ENCODE data around the gene S100A5.
"Not testable (repeated sequence)": the region's sequence is repeated elsewhere in the genome, so short reads cannot be mapped to it uniquely, and the experiment has no call there.

S100A5 gene

GRCh38 chr1:153533689-153534201, 7.0 kb downstream of the S100A5 start:
- DNase-seq (ENCODE audit: low read depth, low spot score), result peak; percentile 58

GRCh38 chr1:153532769-153533599, 7.8 kb downstream of the S100A5 start:
- peak; percentile 42 for DNase-seq (ENCODE audit: low read depth, low spot score)

- no peak for DNase-seq (ENCODE audit: low read depth, low spot score)
Measured at GRCh38 chr1:153532181-153532580, 8.6 kb downstream of the S100A5 start.

- no peak for DNase-seq (ENCODE audit: low read depth, low spot score)
Measured at GRCh38 chr1:153531638-153532037, 9.1 kb downstream of the S100A5 start.

GRCh38 chr1:153527683-153528040, 13.1 kb downstream of the S100A5 start:
- no peak for DNase-seq (ENCODE audit: low read depth, low spot score)

GRCh38 chr1:153527023-153527682, 13.6 kb downstream of the S100A5 start:
- DNase-seq (ENCODE audit: low read depth, low spot score), result no peak

GRCh38 chr1:153526132-153526543, 14.6 kb downstream of the S100A5 start:
- no peak for DNase-seq (ENCODE audit: low read depth, low spot score)

GRCh38 chr1:153525088-153525728, 15.5 kb downstream of the S100A5 start:
- no peak for DNase-seq (ENCODE audit: low read depth, low spot score)

GRCh38 chr1:153522353-153523048, 18.2 kb downstream of the S100A5 start:
- not testable (repeated sequence) for DNase-seq (ENCODE audit: low read depth, low spot score)

GRCh38 chr1:153521808-153522207, 18.9 kb downstream of the S100A5 start:
- DNase-seq (ENCODE audit: low read depth, low spot score), result not testable (repeated sequence)

GRCh38 chr1:153520818-153521476, 19.8 kb downstream of the S100A5 start:
- DNase-seq (ENCODE audit: low read depth, low spot score), result no peak

GRCh38 chr1:153520137-153520691, 20.5 kb downstream of the S100A5 start:
- DNase-seq (ENCODE audit: low read depth, low spot score), result not testable (repeated sequence)

GRCh38 chr1:153519242-153519641, 21.5 kb downstream of the S100A5 start:
- no peak for DNase-seq (ENCODE audit: low read depth, low spot score)

- DNase-seq (ENCODE audit: low read depth, low spot score), result no peak
Measured at GRCh38 chr1:153515504-153516394, 25.0 kb downstream of the S100A5 start.

- no peak for DNase-seq (ENCODE audit: low read depth, low spot score)
Measured at GRCh38 chr1:153513666-153514065, 27.1 kb downstream of the S100A5 start.

- no peak for DNase-seq (ENCODE audit: low read depth, low spot score)
Measured at GRCh38 chr1:153513023-153513422, 27.7 kb downstream of the S100A5 start.

GRCh38 chr1:153510984-153511410, 29.7 kb downstream of the S100A5 start:
- DNase-seq (ENCODE audit: low read depth, low spot score), result no peak

- no peak for DNase-seq (ENCODE audit: low read depth, low spot score)
Measured at GRCh38 chr1:153509729-153510354, 30.9 kb downstream of the S100A5 start.

GRCh38 chr1:153509036-153509435, 31.7 kb downstream of the S100A5 start:
- DNase-seq (ENCODE audit: low read depth, low spot score), result no peak

Data from brain pericyte (primary cell).